CD14-positive monocyte (primary cell): Measurements from ENCODE around the gene SLC35G6. TPM values are rescaled to one million over a fixed set of nuclear protein-coding genes. Genes with fewer than 3 reads are reported as not detected.

Experiments used
- DNase-seq, 3 donors: peaks; one replicate each; pipeline ENCODE4 v3.0.0-alpha.2; 2011 to 2022
- H2AFZ ChIP-seq: 2 replicates; pipeline ENCODE4 v1.6.0; 2012; ENCODE audit warnings: mild to moderate bottlenecking, low read depth, low read length, inconsistent platforms; ENCODE audit not compliant: insufficient read depth, poor library complexity, severe bottlenecking
- H3K27ac ChIP-seq, 2 donors: 1 replicate in 1 of 2; 2 replicates in 1 of 2; pipeline ENCODE4 v1.5.1; 2012 to 2013; ENCODE audit warnings: low read length in 2 of 2, control low read depth in 1 of 2, inconsistent platforms in 1 of 2, low read depth in 1 of 2, mild to moderate bottlenecking in 1 of 2
- H3K27me3 ChIP-seq, 2 donors: one replicate each; pipeline versions ENCODE4 v1.6.0 to v1.6.1; 2011 to 2013; ENCODE audit warnings: low read length in 2 of 2; ENCODE audit not compliant: control insufficient read depth in 2 of 2, insufficient read depth in 2 of 2
- H3K36me3 ChIP-seq, 2 donors: replicated peaks in 1 of 2; 1 replicate in 1 of 2; 2 replicates in 1 of 2; pipeline versions ENCODE4 v1.5.1 to v1.6.1; 2012 to 2013; ENCODE audit warnings: low read length in 2 of 2, control low read depth in 1 of 2, inconsistent platforms in 1 of 2, mild to moderate bottlenecking in 1 of 2; ENCODE audit not compliant: insufficient read depth in 2 of 2, control insufficient read depth in 1 of 2
- H3K4me1 ChIP-seq, 2 donors: 1 replicate in 1 of 2; 2 replicates in 1 of 2; pipeline versions ENCODE4 v1.5.1 to v1.6.1; 2012 to 2013; ENCODE audit warnings: low read length in 2 of 2, control low read depth in 1 of 2, inconsistent platforms in 1 of 2, mild to moderate bottlenecking in 1 of 2, moderate library complexity in 1 of 2; ENCODE audit not compliant: insufficient read depth in 2 of 2, control insufficient read depth in 1 of 2
- H3K4me2 ChIP-seq: replicated peaks from 2 replicates; pipeline ENCODE3; 2012; ENCODE audit warnings: low read length, moderate library complexity, mild to moderate bottlenecking; ENCODE audit not compliant: poor library complexity, severe bottlenecking; ENCODE audit errors: extremely low read depth
- H3K4me3 ChIP-seq, 3 experiments: fragments of 200-600 bp in 1 of 3; sonication (generic) in 1 of 3; replicated peaks in 1 of 3; 1 replicate in 2 of 3; 2 replicates in 1 of 3; pipeline ENCODE4 v1.5.1; 2011 to 2013; ENCODE audit warnings: low read length in 3 of 3, mild to moderate bottlenecking in 3 of 3, control low read depth in 2 of 3, low read depth in 2 of 3, inconsistent platforms in 1 of 3, moderate library complexity in 1 of 3
- H3K79me2 ChIP-seq: 2 replicates; pipeline ENCODE4 v1.6.0; 2012; ENCODE audit warnings: mild to moderate bottlenecking, control low read depth, inconsistent platforms, low read length, moderate library complexity; ENCODE audit not compliant: insufficient read depth
- H3K9ac ChIP-seq: 2 replicates; pipeline ENCODE4 v1.6.0; 2017; ENCODE audit warnings: low read length, mild to moderate bottlenecking; ENCODE audit not compliant: insufficient read depth, poor library complexity, severe bottlenecking
- H3K9me3 ChIP-seq, 2 donors: replicated peaks in 1 of 2; 1 replicate in 1 of 2; 2 replicates in 1 of 2; pipeline versions ENCODE4 v1.5.1 to v1.6.1; 2012 to 2013; ENCODE audit warnings: low read length in 2 of 2, control low read depth in 1 of 2; ENCODE audit not compliant: control insufficient read depth in 1 of 2, insufficient read depth in 1 of 2
- H4K20me1 ChIP-seq: 2 replicates; pipeline ENCODE4 v1.6.0; 2012; ENCODE audit warnings: mild to moderate bottlenecking, low read length, control low read depth, moderate library complexity; ENCODE audit not compliant: insufficient read depth
- H3K27ac Mint-ChIP-seq, 7 donors: one replicate each; pipeline ENCODE4 v1.8.0; 2020; ENCODE audit warnings: mild to moderate bottlenecking in 7 of 7, mixed read lengths in 7 of 7, moderate library complexity in 6 of 7, inconsistent platforms in 2 of 7
- H3K27me3 Mint-ChIP-seq, 3 donors: one replicate each; pipeline ENCODE4 v1.8.0; 2021 to 2022; ENCODE audit warnings: low read depth in 3 of 3, mild to moderate bottlenecking in 3 of 3, mixed read lengths in 3 of 3, moderate library complexity in 3 of 3, inconsistent platforms in 1 of 3
- H3K36me3 Mint-ChIP-seq, 2 donors: one replicate each; pipeline ENCODE4 v1.8.0; 2020; ENCODE audit warnings: mixed read lengths in 2 of 2, inconsistent platforms in 1 of 2, mild to moderate bottlenecking in 1 of 2
- H3K4me1 Mint-ChIP-seq: one replicate; pipeline ENCODE4 v1.8.0; 2020; ENCODE audit warnings: mild to moderate bottlenecking, mixed read lengths
- H3K4me3 Mint-ChIP-seq, 2 donors: one replicate each; pipeline ENCODE4 v1.8.0; 2020; ENCODE audit warnings: mild to moderate bottlenecking in 2 of 2, mixed read lengths in 2 of 2, moderate library complexity in 1 of 2
- H3K9me3 Mint-ChIP-seq, 7 donors: one replicate each; pipeline ENCODE4 v1.8.0; 2020 to 2022; ENCODE audit warnings: mixed read lengths in 7 of 7, mild to moderate bottlenecking in 6 of 7, moderate library complexity in 6 of 7, inconsistent platforms in 2 of 7
- CTCF ChIP-seq: fragments of 200-600 bp; IDR thresholded peaks from one replicate; pipeline ENCODE4 v1.8.0; 2022; ENCODE audit warnings: antibody characterized with exemption, mild to moderate bottlenecking
- WGBS: methylation state at CpG from one replicate; pipeline ENCODE4 v1.1.5; 2013; ENCODE audit warnings: missing lambda C conversion rate; ENCODE audit not compliant: insufficient coverage; 5-methylcytosine and 5-hydroxymethylcytosine counted together
- intact Hi-C, 2 donors: fragments of 100-400 bp; cut with micrococcal nuclease; formaldehyde crosslinking; loops; one replicate each; pipeline versions ENCODE4 v1.15.0 to v1.15.1; 2023
- polyA plus RNA-seq, 3 donors: library from polyadenylated mRNA; depleted of rRNA in 1 of 3; unstranded in 2 of 3; stranded (reverse) in 1 of 3; fragments of 300-500 nt in 2 of 3; fragments of >200 nt in 1 of 3; fragmentation: Illumina TruSeq in 2 of 3; gene quantifications; 1 replicate in 2 of 3; 2 replicates in 1 of 3; pipeline ENCODE4 v1.2.3, GENCODE V29; 2012 to 2021

SLC35G6 gene
- polyA plus RNA-seq, 3 donors = not detected

- no peak overlapping the region for H3K4me3 Mint-ChIP-seq
- Histone ChIP-seq H3K27me3 (no peaks in the 10 kb centered on the region), H3K9me3 (no peaks in the 10 kb centered on the region), H3K9ac (no peak overlapping the region), H3K36me3 (peaks cover 81 to 95% of the 10 kb centered on the region in 2 donors), H3K4me3 (no peak overlapping the region), H3K79me2 (no peaks in the 10 kb centered on the region), H3K4me2 (no peak overlapping the region), H4K20me1 (peaks cover 33% of the 10 kb centered on the region), H2AFZ (no peak overlapping the region), H3K27ac (no peak overlapping the region), H3K4me1 (peaks cover 1 to 6% of the 10 kb centered on the region in 2 donors)
- no CpG with 5 or more reads among the region's 5 CpGs for WGBS
- peaks cover 7% of the 10 kb centered on the region for H3K4me1 Mint-ChIP-seq
- no peak overlapping the region for H3K27ac Mint-ChIP-seq
- peaks cover 0 to 2% (median 0%) of the 10 kb centered on the region in 3 donors for H3K27me3 Mint-ChIP-seq
- no peaks in the 10 kb centered on the region for H3K9me3 Mint-ChIP-seq
- H3K36me3 Mint-ChIP-seq = peaks cover 88 to 94% of the 10 kb centered on the region in 2 donors
- no peak for DNase-seq
- intact Hi-C loops = no loop called here
- no peak for TF ChIP-seq CTCF
Observed at GRCh38 chr17:7509937-7510336, 28.7 kb downstream of the SLC35G6 start.

GRCh38 chr17:7511108-7511507 is 29.9 kb downstream of the SLC35G6 start:
- WGBS = 98% methylated on average over 5 of the region's 10 CpGs
- Mint-ChIP-seq H3K4me3 (no peak overlapping the region), H3K36me3 (peaks cover 78 to 83% of the 10 kb centered on the region in 2 donors), H3K9me3 (no peaks in the 10 kb centered on the region), H3K4me1 (peaks cover 18% of the 10 kb centered on the region), H3K27ac (peak overlapping the region in 2 of 7 donors; percentile 13 to 65), H3K27me3 (peaks cover 0 to 4% (median 0%) of the 10 kb centered on the region in 3 donors)
- Histone ChIP-seq H3K9me3 (no peaks in the 10 kb centered on the region), H3K36me3 (peaks cover 70 to 85% of the 10 kb centered on the region in 2 donors), H3K4me2 (no peak overlapping the region), H3K27ac (no peak overlapping the region), H3K4me1 (peaks cover 13 to 18% of the 10 kb centered on the region in 2 donors), H3K27me3 (no peaks in the 10 kb centered on the region), H4K20me1 (peaks cover 31% of the 10 kb centered on the region), H3K79me2 (no peaks in the 10 kb centered on the region), H3K9ac (no peak overlapping the region), H2AFZ (no peak overlapping the region), H3K4me3 (no peak overlapping the region)
- intact Hi-C loops = no loop called here
- TF ChIP-seq CTCF = no peak
- DNase-seq = no peak
